A549 treated with ZK216348 at 1 μM for 4 hours (cell line): Measurements from ENCODE around the gene SERP1. TPM values are rescaled to one million over a fixed set of nuclear protein-coding genes. Genes with fewer than 3 reads are reported as not detected.

ENCODE experiments used
- total RNA-seq: library from RNA; stranded (reverse); fragments of 200-300 nt; extraction: Qiagen RNA extraction; gene quantifications from 5 replicates; pipeline ENCODE4 v1.2.3, GENCODE V29; 2022; ENCODE audit warnings: low read depth

The SERP1 gene
- 50.6 to 126 TPM (median 102 TPM) in 5 replicates for total RNA-seq

DNA sequence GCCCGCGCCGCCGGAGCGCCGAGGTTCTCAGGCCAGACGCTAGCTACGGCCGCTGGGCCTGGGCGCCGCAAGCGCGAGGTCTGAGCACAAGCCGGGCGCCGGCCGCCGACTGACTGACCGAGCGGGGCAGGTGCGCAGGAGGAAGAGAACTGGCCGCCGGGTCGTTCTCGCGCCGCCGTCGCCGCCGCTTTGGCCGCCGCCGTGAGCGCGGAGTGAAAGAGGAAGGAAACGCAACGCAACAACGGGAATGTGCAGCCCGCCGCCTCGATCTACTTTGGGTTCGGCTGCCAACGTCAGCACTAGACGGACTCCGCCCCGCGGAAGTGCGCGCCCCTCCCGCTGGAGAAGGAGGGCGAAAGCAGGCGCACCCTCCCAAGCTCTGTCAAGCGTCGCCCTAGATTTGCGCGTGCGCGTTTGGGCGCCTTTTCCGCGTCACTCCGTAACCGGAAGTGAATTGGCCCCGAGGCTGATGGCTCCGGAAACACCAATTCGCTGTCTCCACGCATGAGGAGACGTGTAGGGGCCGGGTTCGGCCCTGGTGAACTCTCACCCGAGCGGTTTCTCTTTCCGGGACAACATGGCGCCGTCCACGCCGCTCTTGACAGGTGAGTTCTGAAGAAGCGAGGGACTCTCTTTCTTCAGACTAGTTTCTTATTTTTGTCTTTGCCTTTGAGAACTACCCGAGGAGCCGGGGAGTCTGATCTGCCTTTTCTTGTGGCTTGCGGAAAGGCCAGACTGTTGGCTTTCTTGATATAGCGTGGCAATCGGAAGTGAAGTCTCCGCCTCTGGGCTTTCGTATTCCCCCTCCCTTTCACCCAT, at the start of gene SERP1, which contains the start of gene EIF2A:
SERP1 (minus strand) TSS at position 271 of the 819 bp plus-strand sequence. CDS start 361 bp downstream, outside the sequence.
EIF2A (plus strand) TSS at position 562 of the 819 bp plus-strand sequence; CDS start at position 578, 16 bp downstream.

Other genes starting within 250 kb of the SERP1 start
- 12.5 to 20.0 TPM (median 14.3 TPM) in 5 replicates for gene TSC22D2, start 138.2 kb downstream of the SERP1 start, total RNA-seq
- 58.3 to 108 TPM (median 68.7 TPM) in 5 replicates for gene EIF2A, start 291 bp upstream of the SERP1 start, total RNA-seq
- gene SELENOT, start 56.8 kb upstream of the SERP1 start, total RNA-seq = 94.0 to 111 TPM (median 107 TPM) in 5 replicates
- not detected in 5 replicates for gene ERICH6, start 157.4 kb upstream of the SERP1 start, total RNA-seq
- gene SIAH2, start 216.7 kb upstream of the SERP1 start, total RNA-seq = 15.6 to 19.8 TPM (median 17.8 TPM) in 5 replicates